IPS-20b (cell line): ENCODE measurements around the gene POU2AF2.
"Not testable (repeated sequence)": the region's sequence is repeated elsewhere in the genome, so short reads cannot be mapped to it uniquely, and the experiment has no call there.

Experiments
- H3K27ac ChIP-seq: one replicate; pipeline ENCODE4 v1.5.1; 2013; ENCODE audit warnings: low read length
- H3K27me3 ChIP-seq: 2 replicates; pipeline ENCODE4 v1.6.1; 2013; ENCODE audit warnings: mild to moderate bottlenecking, low read length, inconsistent platforms; ENCODE audit not compliant: insufficient read depth
- H3K36me3 ChIP-seq: 2 replicates; pipeline ENCODE4 v1.6.1; 2013; ENCODE audit warnings: low read depth, mild to moderate bottlenecking, inconsistent platforms, low read length, moderate library complexity; ENCODE audit not compliant: insufficient read depth
- H3K4me1 ChIP-seq: 2 replicates; pipeline ENCODE4 v1.6.1; 2013; ENCODE audit warnings: mild to moderate bottlenecking, control low read depth, inconsistent platforms, low read length, moderate library complexity; ENCODE audit not compliant: insufficient read depth
- H3K4me3 ChIP-seq: 2 replicates; pipeline ENCODE4 v1.5.1; 2013; ENCODE audit warnings: mild to moderate bottlenecking, low read length, inconsistent platforms
- H3K9ac ChIP-seq: 2 replicates; pipeline ENCODE4 v1.6.1; 2013; ENCODE audit warnings: low read depth, mild to moderate bottlenecking, inconsistent platforms, low read length, moderate library complexity
- H3K9me3 ChIP-seq: 2 replicates; pipeline ENCODE4 v1.6.1; 2013; ENCODE audit warnings: mild to moderate bottlenecking, low read depth, low read length, inconsistent platforms; ENCODE audit not compliant: insufficient read depth

The POU2AF2 gene

GRCh38 chr11:111259896-111260295 is 14.4 kb downstream of the POU2AF2 start:
- Histone ChIP-seq H3K27me3 (no peaks in the 10 kb centered on the region), H3K4me3 (no peak overlapping the region), H3K27ac (no peak overlapping the region), H3K9ac (no peak overlapping the region), H3K9me3 (no peaks in the 10 kb centered on the region), H3K36me3 (no peaks in the 10 kb centered on the region), H3K4me1 (no peaks in the 10 kb centered on the region)

DNA sequence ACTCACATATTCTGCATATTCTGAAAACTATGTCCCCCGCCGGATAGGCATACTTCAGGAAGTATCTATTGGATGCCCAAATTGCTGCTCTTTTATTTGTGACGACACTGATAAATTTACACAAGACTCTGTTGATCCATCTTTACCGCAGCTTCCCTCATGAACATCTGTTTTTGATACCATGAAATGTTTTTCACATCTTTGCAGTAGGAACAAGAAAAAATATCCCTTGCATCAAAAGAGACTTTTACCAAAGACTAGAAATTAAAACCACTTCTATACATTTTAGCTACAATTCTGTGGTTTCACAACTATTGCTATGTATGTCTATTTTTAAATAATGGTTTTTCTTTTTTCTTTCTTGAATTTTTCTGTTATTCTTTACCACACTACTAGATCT is 15.3 kb downstream of the POU2AF2 start:
- Histone ChIP-seq H3K4me3 (no peak overlapping the region), H3K9me3 (no peaks in the 10 kb centered on the region), H3K27ac (no peak overlapping the region), H3K27me3 (no peaks in the 10 kb centered on the region), H3K4me1 (no peaks in the 10 kb centered on the region), H3K9ac (no peak overlapping the region), H3K36me3 (no peaks in the 10 kb centered on the region)

- no peaks in the 10 kb centered on the region for H3K4me1 ChIP-seq
- no peaks in the 10 kb centered on the region for H3K27me3 ChIP-seq
These were observed 19.1 kb downstream of the POU2AF2 start for GRCh38 chr11:111264646-111265045.

GRCh38 chr11:111265421-111265820 is 19.9 kb downstream of the POU2AF2 start:
- Histone ChIP-seq H3K27ac (no peak overlapping the region), H3K4me1 (no peaks in the 10 kb centered on the region), H3K4me3 (no peak overlapping the region), H3K36me3 (no peaks in the 10 kb centered on the region), H3K9me3 (no peaks in the 10 kb centered on the region), H3K9ac (no peak overlapping the region), H3K27me3 (no peaks in the 10 kb centered on the region)

More at GRCh38 chr11:111264646-111265045, 19.1 kb downstream of the POU2AF2 start:
- H3K4me3 ChIP-seq = no peak overlapping the region
- H3K9me3 ChIP-seq = no peaks in the 10 kb centered on the region
- no peaks in the 10 kb centered on the region for H3K36me3 ChIP-seq
- H3K27ac ChIP-seq = no peak overlapping the region
- H3K9ac ChIP-seq = no peak overlapping the region

- H3K9ac ChIP-seq, H3K36me3 ChIP-seq, H3K9me3 ChIP-seq, H3K4me3 ChIP-seq, H3K4me1 ChIP-seq, H3K27me3 ChIP-seq, H3K27ac ChIP-seq: not testable (repeated sequence)
These were observed 22.8 kb downstream of the POU2AF2 start for GRCh38 chr11:111268303-111268702.

GRCh38 chr11:111269146-111269868 is 23.8 kb downstream of the POU2AF2 start:
- H3K27ac ChIP-seq = no peak overlapping the region
- H3K4me1 ChIP-seq = no peaks in the 10 kb centered on the region
- no peaks in the 10 kb centered on the region for H3K27me3 ChIP-seq
- H3K4me3 ChIP-seq = no peak overlapping the region
- H3K36me3 ChIP-seq = no peaks in the 10 kb centered on the region
- H3K9ac ChIP-seq = no peak overlapping the region
- H3K9me3 ChIP-seq = no peaks in the 10 kb centered on the region

DNA sequence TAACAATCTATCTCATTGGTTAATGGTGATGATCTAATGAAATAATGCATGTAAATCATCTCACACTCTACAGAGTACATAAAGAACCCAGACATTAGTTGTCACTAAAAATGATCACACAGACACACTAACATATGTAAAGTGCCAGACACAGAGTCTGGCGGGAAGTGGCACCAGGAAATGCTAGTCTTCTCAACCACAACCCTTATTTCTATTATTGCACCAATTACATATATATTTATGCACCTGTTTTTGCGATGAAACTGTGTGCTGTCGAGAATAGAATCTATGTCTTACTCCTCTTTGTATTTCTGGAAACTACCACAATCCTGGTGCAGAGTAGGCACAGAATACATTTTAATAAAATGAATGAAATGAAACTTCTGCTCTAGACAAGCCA is 26.9 kb downstream of the POU2AF2 start:
- Histone ChIP-seq H3K4me1 (no peaks in the 10 kb centered on the region), H3K27me3 (no peaks in the 10 kb centered on the region), H3K36me3 (no peaks in the 10 kb centered on the region), H3K27ac (no peak overlapping the region), H3K9ac (no peak overlapping the region), H3K9me3 (no peaks in the 10 kb centered on the region), H3K4me3 (no peak overlapping the region)

DNA sequence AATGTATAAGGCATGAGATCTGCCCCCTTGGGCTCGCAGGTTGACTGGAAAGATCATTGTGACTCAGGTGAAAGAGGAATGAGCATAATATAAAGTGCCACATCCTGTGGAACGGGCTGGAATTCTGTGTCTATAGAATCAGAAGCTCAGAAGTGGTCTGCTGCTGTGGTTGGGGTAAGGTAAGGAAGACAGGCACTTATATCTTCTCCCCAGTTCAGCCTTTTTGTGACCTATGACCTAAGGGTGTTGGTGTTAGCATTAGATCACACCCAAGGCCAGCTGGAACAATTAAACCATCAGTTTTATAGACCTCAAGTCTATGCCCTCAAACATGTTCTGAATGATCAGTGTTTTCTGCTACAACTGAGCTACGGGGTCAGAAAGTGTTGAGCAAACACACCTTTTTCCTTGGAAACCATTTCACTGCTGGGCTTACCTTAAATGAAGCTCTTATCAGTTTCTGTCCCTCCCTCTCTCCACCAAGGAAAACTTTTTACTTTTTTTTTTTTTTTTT is 37.1 kb downstream of the POU2AF2 start:
- Histone ChIP-seq H3K9ac (no peak overlapping the region), H3K4me3 (no peak overlapping the region), H3K27ac (no peak overlapping the region), H3K27me3 (no peaks in the 10 kb centered on the region), H3K4me1 (no peaks in the 10 kb centered on the region), H3K9me3 (no peaks in the 10 kb centered on the region), H3K36me3 (no peaks in the 10 kb centered on the region)

- no peak overlapping the region for H3K9ac ChIP-seq
These were observed 38.5 kb downstream of the POU2AF2 start for GRCh38 chr11:111283945-111284481.

DNA sequence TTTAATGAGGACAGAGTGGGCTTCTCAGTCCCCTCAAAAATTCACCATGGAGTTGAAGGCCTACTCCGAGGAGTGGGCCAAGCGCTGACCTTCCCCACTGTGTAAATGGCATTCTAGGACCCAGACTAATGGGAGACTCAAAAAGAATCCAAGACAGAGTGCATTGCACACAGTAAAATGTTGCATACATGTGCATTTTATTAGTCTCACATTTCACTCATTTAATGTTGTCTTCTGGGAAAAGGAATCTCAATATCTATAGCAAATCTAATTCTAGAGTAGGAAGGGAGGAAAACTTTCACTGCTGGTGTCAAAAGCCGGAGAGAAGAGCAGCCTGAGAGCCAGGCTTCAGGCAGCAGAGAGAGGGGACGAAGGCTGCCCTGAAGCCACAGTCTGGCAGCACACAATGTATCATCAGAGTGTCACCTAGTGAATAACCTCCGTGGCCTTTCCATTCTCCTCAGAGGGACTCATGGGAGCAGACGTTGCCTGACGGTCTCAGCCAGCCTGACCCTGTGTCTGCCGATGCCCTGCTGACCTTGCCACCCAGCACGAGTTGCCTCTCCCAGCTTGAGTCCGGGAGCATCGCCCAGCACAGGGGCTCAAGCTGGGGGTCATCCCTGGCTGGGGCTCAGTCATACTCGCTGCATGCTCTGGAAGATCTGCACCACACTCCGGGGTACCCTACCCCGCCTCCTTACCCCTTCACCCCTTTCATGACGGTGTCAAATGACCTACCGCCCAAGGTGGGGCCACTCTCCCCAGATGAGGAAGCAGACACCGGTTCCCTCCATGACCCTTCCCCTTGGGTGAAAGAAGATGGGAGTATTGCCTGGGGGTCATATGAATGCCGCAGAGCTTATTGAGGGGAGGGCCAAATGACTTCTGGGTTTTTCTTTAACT is 39.9 kb downstream of the POU2AF2 start:
- Histone ChIP-seq H3K27me3 (no peaks in the 10 kb centered on the region), H3K4me1 (no peaks in the 10 kb centered on the region), H3K4me3 (no peak overlapping the region), H3K27ac (no peak overlapping the region), H3K36me3 (no peaks in the 10 kb centered on the region), H3K9me3 (no peaks in the 10 kb centered on the region), H3K9ac (no peak overlapping the region)

More at GRCh38 chr11:111283945-111284481, 38.5 kb downstream of the POU2AF2 start:
- Histone ChIP-seq H3K27me3 (no peaks in the 10 kb centered on the region), H3K36me3 (no peaks in the 10 kb centered on the region), H3K4me1 (no peaks in the 10 kb centered on the region), H3K9me3 (no peaks in the 10 kb centered on the region), H3K4me3 (no peak overlapping the region), H3K27ac (no peak overlapping the region)

DNA sequence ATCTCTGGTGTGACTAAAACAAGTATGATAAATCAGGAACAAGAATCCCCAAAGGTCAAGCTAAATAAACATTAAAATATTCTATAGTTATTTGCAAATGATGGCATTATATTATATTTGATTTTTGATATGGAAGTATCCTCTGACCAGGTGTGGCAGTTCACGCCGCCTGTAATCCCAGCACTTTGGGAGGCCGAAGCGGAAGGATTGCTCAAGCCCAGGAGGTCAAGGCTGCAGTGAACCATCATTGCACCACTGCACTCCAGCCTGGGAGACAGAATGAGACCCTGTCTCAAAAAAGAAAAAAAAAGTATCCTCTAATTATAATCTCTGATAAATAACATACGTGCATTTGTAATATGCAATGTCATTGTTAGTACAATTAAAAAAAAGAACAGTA is 46.2 kb downstream of the POU2AF2 start:
- H3K4me1 ChIP-seq = no peaks in the 10 kb centered on the region
- H3K4me3 ChIP-seq = no peak overlapping the region
- H3K9ac ChIP-seq = no peak overlapping the region
- no peak overlapping the region for H3K27ac ChIP-seq
- H3K27me3 ChIP-seq = no peaks in the 10 kb centered on the region
- no peaks in the 10 kb centered on the region for H3K36me3 ChIP-seq
- no peaks in the 10 kb centered on the region for H3K9me3 ChIP-seq
